Testis (tissue), 2 donors: ENCODE measurements around the gene STAP2.

Source experiments
- CTCF ChIP-seq, 3 experiments: fragments of 450-650 bp in 2 of 3; fragments of 200-600 bp in 1 of 3; sonication (generic) in 1 of 3; IDR thresholded peaks; one replicate each; pipeline ENCODE4 v1.5.1; 2016 to 2019; ENCODE audit warnings: antibody characterized with exemption in 3 of 3, mild to moderate bottlenecking in 2 of 3, moderate library complexity in 1 of 3
- POLR2A ChIP-seq: fragments of 450-650 bp; IDR thresholded peaks from one replicate; pipeline ENCODE4 v1.6.1; 2017; ENCODE audit warnings: antibody characterized with exemption, mild to moderate bottlenecking, moderate library complexity

GRCh38 chr19:4369888-4370260, 31.2 kb upstream of the STAP2 start:
- TF ChIP-seq POLR2A = no peak
- TF ChIP-seq CTCF (IDR thresholded peaks at IDR 0.05) = peak in 1 of 3 experiments; percentile 18
